GM20000 (cell line): Measurements from ENCODE around the gene MTF1.
"Not testable (repeated sequence)": the region's sequence is repeated elsewhere in the genome, so short reads cannot be mapped to it uniquely, and the experiment has no call there.

Source experiments
- DNase-seq: peaks from one replicate; pipeline ENCODE4 v3.0.0; 2012; ENCODE audit warnings: low spot score
- TF ChIP-seq, protein P1 (sequence below): IDR thresholded peaks from 2 replicates; pipeline ENCODE4 v1.5.1; 2012; ENCODE audit warnings: mild to moderate bottlenecking, control low read depth; ENCODE audit errors: extremely low read depth, missing control alignments

The MTF1 gene

DNA sequence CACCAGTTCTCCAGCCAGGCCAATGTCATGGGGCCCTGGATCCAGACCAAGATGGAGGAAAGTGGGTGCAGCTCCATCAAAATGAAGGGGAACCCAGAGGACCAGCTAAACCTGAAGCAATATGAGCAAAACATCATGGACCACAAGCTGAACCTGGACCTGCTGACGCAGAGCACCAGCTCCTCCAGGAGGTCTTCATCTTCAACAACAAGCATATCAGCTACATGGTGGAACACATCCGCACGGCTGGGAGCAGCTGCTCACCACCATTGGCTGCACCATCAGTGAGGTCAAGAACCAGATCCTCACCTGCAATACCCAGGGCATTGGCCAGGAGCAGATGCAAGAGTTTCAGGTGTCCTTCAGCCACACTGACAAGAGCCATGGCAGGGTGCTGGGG is 80.7 kb downstream of the MTF1 start:
- TF ChIP-seq, protein P1, sequence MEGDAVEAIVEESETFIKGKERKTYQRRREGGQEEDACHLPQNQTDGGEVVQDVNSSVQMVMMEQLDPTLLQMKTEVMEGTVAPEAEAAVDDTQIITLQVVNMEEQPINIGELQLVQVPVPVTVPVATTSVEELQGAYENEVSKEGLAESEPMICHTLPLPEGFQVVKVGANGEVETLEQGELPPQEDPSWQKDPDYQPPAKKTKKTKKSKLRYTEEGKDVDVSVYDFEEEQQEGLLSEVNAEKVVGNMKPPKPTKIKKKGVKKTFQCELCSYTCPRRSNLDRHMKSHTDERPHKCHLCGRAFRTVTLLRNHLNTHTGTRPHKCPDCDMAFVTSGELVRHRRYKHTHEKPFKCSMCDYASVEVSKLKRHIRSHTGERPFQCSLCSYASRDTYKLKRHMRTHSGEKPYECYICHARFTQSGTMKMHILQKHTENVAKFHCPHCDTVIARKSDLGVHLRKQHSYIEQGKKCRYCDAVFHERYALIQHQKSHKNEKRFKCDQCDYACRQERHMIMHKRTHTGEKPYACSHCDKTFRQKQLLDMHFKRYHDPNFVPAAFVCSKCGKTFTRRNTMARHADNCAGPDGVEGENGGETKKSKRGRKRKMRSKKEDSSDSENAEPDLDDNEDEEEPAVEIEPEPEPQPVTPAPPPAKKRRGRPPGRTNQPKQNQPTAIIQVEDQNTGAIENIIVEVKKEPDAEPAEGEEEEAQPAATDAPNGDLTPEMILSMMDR, result no peak
- DNase-seq, result no peak

DNA sequence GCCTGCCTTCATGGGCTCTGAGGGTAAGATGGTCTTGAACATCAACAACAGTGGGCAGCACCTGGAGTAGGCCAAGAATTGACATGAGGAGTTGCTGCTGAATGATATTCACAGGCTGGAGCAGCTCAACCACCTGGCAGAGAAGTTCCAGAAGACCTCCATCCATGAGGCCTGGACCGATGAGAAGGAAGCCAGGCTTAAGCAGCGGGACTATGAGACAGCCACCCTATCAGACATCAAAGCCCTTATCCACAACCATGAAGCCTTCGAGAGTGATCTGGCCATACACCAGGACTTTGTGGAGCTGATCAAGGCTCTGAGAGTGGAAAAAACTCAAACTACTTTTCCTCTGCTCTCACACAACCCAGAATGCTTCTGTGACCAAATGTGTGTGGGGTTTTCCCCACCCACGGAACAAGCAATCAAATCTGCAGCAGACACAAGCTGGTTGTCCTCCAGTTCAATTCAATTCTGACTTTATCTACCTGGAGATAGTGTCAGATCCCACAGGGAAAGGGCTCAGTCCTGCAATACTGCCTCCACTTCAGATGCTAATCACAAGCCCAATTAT is 82.4 kb downstream of the MTF1 start:
- DNase-seq, result peak; percentile 51
- TF ChIP-seq, protein P1, result no peak

DNA sequence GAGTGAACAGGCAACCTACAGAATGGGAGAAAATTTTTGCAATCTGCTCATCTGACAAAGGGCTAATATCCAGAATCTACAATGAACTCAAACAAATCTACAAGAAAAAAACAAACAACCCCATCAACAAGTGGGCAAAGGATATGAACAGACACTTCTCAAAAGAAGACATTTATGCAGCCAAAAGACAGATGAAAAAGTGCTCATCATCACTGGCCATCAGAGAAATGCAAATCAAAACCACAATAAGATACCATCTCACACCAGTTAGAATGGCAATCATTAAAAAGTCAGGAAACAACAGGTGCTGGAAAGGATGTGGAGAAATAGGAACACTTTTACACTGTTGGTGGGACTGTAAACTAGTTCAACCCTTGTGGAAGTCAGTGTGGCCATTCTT is 88.0 kb downstream of the MTF1 start:
- not testable (repeated sequence) for DNase-seq

DNA sequence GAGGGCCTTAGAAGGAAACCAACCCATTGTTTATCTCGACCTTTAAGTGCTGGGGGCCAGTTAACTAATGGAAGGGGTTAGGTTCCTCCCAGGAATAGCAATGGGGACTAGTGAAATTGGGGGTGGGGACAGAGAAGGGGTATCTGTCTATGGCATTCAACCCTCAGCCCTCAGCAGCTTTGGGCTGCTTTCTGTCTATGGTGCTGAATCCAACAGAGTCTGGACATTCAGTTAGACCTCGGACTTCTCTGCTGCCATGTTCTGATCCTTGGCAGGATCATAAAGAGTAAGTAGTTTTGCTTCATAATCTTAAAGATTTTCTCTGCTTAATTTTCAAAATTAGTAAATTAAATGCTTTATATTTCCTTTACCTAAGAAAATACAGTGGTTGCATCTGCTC is 91.9 kb downstream of the MTF1 start:
- TF ChIP-seq, protein P1, result no peak
- no peak for DNase-seq

DNA sequence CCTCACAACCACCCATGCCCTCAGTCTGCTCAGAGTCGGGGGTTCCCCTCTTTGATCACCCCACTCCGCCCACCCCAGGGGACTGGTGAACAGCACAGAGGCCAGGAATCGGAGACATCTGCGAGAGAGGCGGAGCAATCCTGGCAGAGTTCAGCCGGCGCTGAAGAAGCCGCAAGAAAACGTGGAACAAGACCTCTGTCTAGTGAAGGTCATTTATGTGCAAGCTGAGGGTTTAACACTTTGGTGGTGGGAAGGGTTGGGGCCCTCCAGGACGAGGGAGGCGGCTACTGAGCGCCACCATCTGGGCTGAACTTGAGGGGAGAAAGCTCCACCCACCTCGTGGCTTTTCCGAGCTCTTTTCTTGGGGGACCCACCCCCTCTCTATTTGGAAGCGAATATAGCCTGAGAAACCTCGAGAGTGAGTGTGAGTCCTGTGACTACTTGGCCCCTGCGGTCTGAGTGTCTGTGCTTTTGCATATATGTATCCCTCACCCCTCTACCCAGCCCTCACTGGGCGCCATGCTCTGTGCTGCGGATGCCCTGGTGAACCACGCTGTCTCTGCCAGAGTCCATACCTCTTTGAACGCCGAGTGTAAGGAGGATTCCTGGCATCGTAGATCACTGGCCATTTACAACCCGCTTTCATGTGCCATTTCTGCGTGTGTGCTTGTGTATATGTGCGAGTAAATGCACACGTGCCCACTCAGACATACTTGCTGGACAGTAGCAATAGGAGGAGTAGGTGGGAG is 93.3 kb downstream of the MTF1 start:
- DNase-seq, result no peak
- TF ChIP-seq, protein P1, result no peak

DNA sequence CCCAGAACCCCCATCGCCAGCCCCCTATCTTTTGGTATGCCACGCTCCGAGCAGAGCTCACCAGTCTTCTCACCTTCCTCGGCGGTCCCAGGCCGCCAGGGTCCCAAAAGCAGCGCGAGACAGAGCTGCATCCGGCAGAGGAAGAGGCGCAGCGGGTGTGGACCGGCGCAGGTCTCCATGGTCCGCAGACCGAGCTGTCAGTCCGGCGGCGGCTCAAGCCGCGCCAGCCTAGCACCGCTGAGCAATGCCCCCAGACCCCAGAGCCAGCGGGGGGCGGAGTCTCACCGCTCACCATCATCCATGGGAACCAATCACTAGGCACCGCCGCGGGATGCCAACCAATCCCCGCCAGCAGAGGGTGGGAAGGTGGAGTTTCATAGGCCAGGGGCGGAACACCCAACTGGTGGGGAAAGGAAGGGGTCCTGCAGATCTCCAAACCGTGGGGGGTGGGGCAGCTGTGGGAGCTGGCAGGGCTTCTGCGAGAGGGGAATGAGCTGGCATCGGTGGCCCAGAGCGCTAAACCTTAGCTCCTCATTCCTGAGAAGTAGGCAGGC is 94.4 kb downstream of the MTF1 start, which contains the start of gene EPHA10:
TSS of gene EPHA10 (minus strand) at position 233 of the 554 bp plus-strand sequence. CDS start at position 179, 54 bp downstream.
- DNase-seq, result no peak
- TF ChIP-seq, protein P1, result no peak

DNA sequence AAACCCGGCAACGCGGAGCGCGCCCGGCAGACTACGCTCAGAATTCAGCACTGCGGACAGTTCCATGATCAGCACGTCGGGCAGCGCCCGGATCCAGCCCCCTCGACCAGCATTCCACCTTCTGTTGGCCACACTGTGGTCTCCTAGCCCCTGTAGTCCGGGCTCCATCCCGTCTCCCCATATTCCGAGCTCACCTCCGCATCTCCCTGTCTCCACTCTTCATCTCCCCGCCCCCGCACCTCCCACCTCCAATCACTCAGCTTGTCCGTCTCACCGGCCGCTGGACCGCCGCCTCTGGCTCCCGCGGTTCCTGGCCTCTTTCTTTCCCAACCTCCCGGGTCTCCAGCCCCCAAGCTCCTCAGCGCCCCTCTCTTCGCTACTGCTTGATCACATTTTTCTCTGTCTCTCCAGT is 95.0 kb downstream of the MTF1 start:
- TF ChIP-seq, protein P1, result no peak
- peak; percentile 80 for DNase-seq
